Loucy (cell line): ENCODE results near the gene ZNF74.
"Not testable (repeated sequence)": the region's sequence is repeated elsewhere in the genome, so short reads cannot be mapped to it uniquely, and the experiment has no call there.

Experiments
- H2AFZ ChIP-seq: fragments of 200-600 bp; sonication (generic); 2 replicates; pipeline ENCODE4 v1.6.0; 2016; ENCODE audit warnings: antibody characterized with exemption, mild to moderate bottlenecking, low read length, moderate library complexity
- H3F3A ChIP-seq: fragments of 200-600 bp; 2 replicates; pipeline ENCODE4 v1.6.0; 2016; ENCODE audit warnings: antibody characterized with exemption, low read depth, mild to moderate bottlenecking
- H3K27me3 ChIP-seq: fragments of 200-600 bp; sonication (generic); 2 replicates; pipeline ENCODE4 v1.6.1; 2014; ENCODE audit warnings: low read length, mild to moderate bottlenecking; ENCODE audit not compliant: insufficient read depth, poor library complexity, severe bottlenecking
- H3K36me3 ChIP-seq: fragments of 200-600 bp; sonication (generic); 2 replicates; pipeline ENCODE4 v1.6.1; 2016; ENCODE audit warnings: low read length; ENCODE audit not compliant: insufficient read depth
- H3K4me1 ChIP-seq: fragments of 200-600 bp; sonication (generic); 2 replicates; pipeline ENCODE4 v1.5.1; 2014; ENCODE audit warnings: low read length, mild to moderate bottlenecking; ENCODE audit not compliant: insufficient read depth, poor library complexity, severe bottlenecking
- H3K4me2 ChIP-seq: fragments of 200-600 bp; sonication (generic); 2 replicates; pipeline ENCODE4 v1.6.0; 2014; ENCODE audit warnings: antibody characterized with exemption, low read length, low read depth, mild to moderate bottlenecking; ENCODE audit not compliant: poor library complexity, severe bottlenecking
- H3K4me3 ChIP-seq: fragments of 200-600 bp; sonication (generic); 2 replicates; pipeline ENCODE4 v1.5.1; 2014; ENCODE audit warnings: low read length, mild to moderate bottlenecking, mixed read lengths; ENCODE audit not compliant: poor library complexity, severe bottlenecking
- H3K79me2 ChIP-seq: fragments of 200-600 bp; sonication (generic); 2 replicates; pipeline ENCODE4 v1.6.1; 2014; ENCODE audit warnings: low read length; ENCODE audit not compliant: insufficient read depth
- H3K9ac ChIP-seq: fragments of 200-600 bp; sonication (generic); 2 replicates; pipeline ENCODE4 v1.6.0; 2014; ENCODE audit warnings: mild to moderate bottlenecking, low read depth, low read length, moderate library complexity; ENCODE audit not compliant: poor library complexity, severe bottlenecking
- H3K9me2 ChIP-seq: fragments of 200-600 bp; sonication (generic); replicated peaks from 2 replicates; pipeline ENCODE4 v1.6.1; 2016; ENCODE audit warnings: low read depth, low read length, mixed read lengths
- H3K9me3 ChIP-seq: fragments of 200-600 bp; sonication (generic); 2 replicates; pipeline ENCODE4 v1.6.1; 2014; ENCODE audit warnings: mild to moderate bottlenecking, antibody characterized with exemption, low read length, low read depth; ENCODE audit not compliant: insufficient read depth
- H4K20me1 ChIP-seq: fragments of 200-600 bp; sonication (generic); 2 replicates; pipeline ENCODE4 v1.6.0; 2014; ENCODE audit warnings: antibody characterized with exemption, low read length, mild to moderate bottlenecking; ENCODE audit not compliant: insufficient read depth, poor library complexity, severe bottlenecking
- CTCF ChIP-seq: fragments of 200-600 bp; sonication (generic); conservative IDR thresholded peaks from 2 replicates; pipeline ENCODE4 v1.5.1; 2014; ENCODE audit warnings: mild to moderate bottlenecking, antibody characterized with exemption, low read length
- EZH2phosphoT487 ChIP-seq: fragments of 200-600 bp; IDR thresholded peaks from 2 replicates; pipeline ENCODE4 v1.6.1; 2018; ENCODE audit warnings: antibody characterized with exemption, mild to moderate bottlenecking, moderate library complexity, borderline replicate concordance

The ZNF74 gene

GRCh38 chr22:20413217-20414058, 19.5 kb downstream of the ZNF74 start:
- H3K9ac ChIP-seq = no peak overlapping the region
- no peaks in the 10 kb centered on the region for H3K9me3 ChIP-seq
- H3F3A ChIP-seq = no peaks in the 10 kb centered on the region
- H2AFZ ChIP-seq = no peak overlapping the region
- H3K79me2 ChIP-seq = no peaks in the 10 kb centered on the region
- H3K27me3 ChIP-seq = no peaks in the 10 kb centered on the region
- H3K4me3 ChIP-seq = no peak overlapping the region
- H3K9me2 ChIP-seq = no peaks in the 10 kb centered on the region
- no peaks in the 10 kb centered on the region for H3K36me3 ChIP-seq
- H3K4me2 ChIP-seq = no peak overlapping the region
- TF ChIP-seq EZH2phosphoT487 (no peak), CTCF (no peak)
- H3K4me1 ChIP-seq = no peaks in the 10 kb centered on the region
- no peaks in the 10 kb centered on the region for H4K20me1 ChIP-seq

GRCh38 chr22:20414059-20414440, 20.1 kb downstream of the ZNF74 start:
- H3K9me3 ChIP-seq = no peaks in the 10 kb centered on the region
- H3K4me1 ChIP-seq = no peaks in the 10 kb centered on the region
- H3F3A ChIP-seq = no peaks in the 10 kb centered on the region
- no peaks in the 10 kb centered on the region for H3K27me3 ChIP-seq
- H3K4me2 ChIP-seq = no peak overlapping the region
- TF ChIP-seq EZH2phosphoT487 (no peak), CTCF (no peak)
- no peaks in the 10 kb centered on the region for H3K9me2 ChIP-seq
- H3K9ac ChIP-seq = no peak overlapping the region
- H3K4me3 ChIP-seq = no peak overlapping the region
- no peak overlapping the region for H2AFZ ChIP-seq
- no peaks in the 10 kb centered on the region for H4K20me1 ChIP-seq
- no peaks in the 10 kb centered on the region for H3K36me3 ChIP-seq
- no peaks in the 10 kb centered on the region for H3K79me2 ChIP-seq

DNA sequence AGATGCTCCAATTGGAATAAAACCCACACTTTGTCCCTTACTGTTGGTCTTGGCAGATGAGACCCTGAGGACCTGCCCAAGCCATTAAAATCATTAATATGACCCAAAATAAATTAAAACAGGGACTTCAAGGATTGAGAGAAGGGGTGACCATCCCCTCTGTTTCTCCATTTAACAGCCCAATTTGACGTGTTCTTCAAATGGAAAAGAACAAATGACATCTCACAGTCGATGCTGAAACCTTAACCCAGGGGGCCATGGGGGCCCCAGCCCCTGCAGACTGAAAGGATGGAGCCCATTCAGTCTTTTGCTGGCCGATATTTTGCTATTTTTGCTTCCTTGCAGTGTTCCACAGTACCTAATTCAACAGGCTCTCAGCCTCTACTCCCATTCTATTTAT, 20.5 kb downstream of the ZNF74 start:
- Histone ChIP-seq H2AFZ (no peak overlapping the region), H3K36me3 (no peaks in the 10 kb centered on the region), H3K9me2 (no peaks in the 10 kb centered on the region), H3K4me2 (no peak overlapping the region), H3K4me1 (no peaks in the 10 kb centered on the region), H3K9me3 (no peaks in the 10 kb centered on the region), H3K4me3 (no peak overlapping the region), H3F3A (no peaks in the 10 kb centered on the region), H4K20me1 (no peaks in the 10 kb centered on the region), H3K79me2 (no peaks in the 10 kb centered on the region), H3K9ac (no peak overlapping the region), H3K27me3 (no peaks in the 10 kb centered on the region)
- no peak for TF ChIP-seq EZH2phosphoT487
- TF ChIP-seq CTCF = no peak

DNA sequence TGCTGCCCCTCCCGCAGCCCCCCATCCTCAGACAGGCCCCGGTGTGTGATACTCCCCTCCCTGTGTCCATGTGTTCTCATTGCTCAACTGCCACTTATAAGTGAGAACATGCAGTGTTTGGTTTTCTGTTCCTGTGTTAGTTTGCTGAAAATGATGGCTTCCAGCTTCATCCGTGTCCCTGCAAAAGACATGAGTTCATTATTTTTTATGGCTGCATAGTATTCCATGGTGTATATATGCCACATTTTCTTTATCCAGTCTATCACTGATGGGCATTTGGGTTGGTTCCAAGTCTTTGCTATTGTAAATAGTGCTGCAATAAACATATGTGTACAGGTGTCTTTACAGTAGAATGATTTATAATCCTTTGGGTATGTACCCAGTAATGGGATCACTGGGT, 21.3 kb downstream of the ZNF74 start:
- not testable (repeated sequence) for H3K9ac ChIP-seq, H3K9me2 ChIP-seq, H3K79me2 ChIP-seq, H3K4me2 ChIP-seq, H3K9me3 ChIP-seq, H3K27me3 ChIP-seq, H3K4me1 ChIP-seq, H2AFZ ChIP-seq, H3K4me3 ChIP-seq, H4K20me1 ChIP-seq, H3F3A ChIP-seq, H3K36me3 ChIP-seq

DNA sequence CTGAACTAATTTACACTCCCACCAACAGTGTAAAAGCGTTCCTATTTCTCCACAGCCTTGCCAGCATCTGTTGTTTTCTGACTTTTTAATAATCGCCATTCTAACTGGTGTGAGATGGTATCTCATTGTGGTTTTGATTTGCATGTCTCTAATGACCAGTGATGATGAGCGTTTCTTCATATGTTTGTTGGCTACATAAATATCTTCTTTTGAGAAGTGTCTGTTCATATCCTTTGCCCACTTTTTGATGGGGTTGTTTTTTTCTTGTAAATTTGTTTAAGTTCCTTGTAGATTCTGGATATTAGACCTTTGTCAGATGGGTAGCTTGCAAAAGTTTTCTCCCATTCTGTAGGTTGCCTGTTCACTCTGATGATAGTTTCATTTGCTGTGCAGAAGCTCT, 21.7 kb downstream of the ZNF74 start:
- not testable (repeated sequence) for H3K79me2 ChIP-seq, H3K4me3 ChIP-seq, H3K36me3 ChIP-seq, H3F3A ChIP-seq, H4K20me1 ChIP-seq, H3K27me3 ChIP-seq, H3K4me1 ChIP-seq, H3K4me2 ChIP-seq, H2AFZ ChIP-seq, H3K9me3 ChIP-seq, H3K9ac ChIP-seq, H3K9me2 ChIP-seq
